Epithelial cell of proximal tubule (primary cell): ENCODE data around the gene FZD7. TPM values are rescaled to one million over a fixed set of nuclear protein-coding genes. Genes with fewer than 3 reads are reported as not detected.

Experiments used
- DNase-seq: peaks from one replicate; pipeline ENCODE4 v3.0.0-alpha.2; 2011; ENCODE audit warnings: low read depth
- H3K4me3 ChIP-seq: 2 replicates; pipeline ENCODE4 v1.5.1; 2011; ENCODE audit warnings: low read depth, mild to moderate bottlenecking, low read length
- total RNA-seq: library from RNA; depleted of rRNA; stranded (reverse); fragments of >200 nt; gene quantifications from 2 replicates; pipeline ENCODE4 v1.2.3, GENCODE V29; 2015
- TF ChIP-seq, protein P1 (sequence below): conservative IDR thresholded peaks from 2 replicates; pipeline ENCODE4 v1.5.1; 2012; ENCODE audit warnings: low read depth, mild to moderate bottlenecking, low read length

FZD7 gene
- total RNA-seq, 1 donor from 2014 or later: 34.8 TPM

DNA sequence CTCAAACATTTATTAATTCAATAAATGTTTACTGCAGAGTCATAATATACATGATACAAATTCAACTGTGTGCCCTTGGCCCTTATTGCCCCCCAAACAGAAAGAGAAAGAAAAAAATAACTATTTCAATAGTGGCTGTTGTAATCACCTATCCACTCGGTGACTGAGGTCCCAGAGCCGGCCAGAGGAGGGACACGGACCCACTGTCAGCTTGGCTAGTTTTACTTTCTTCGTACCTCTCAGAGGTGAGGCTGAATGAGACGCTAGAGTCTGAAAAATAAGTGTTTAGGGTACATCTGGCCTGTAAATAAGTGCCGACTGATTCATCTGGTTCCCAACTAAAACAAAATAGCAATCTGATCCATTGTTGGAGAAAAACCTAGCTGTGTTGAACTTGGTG lies 31.3 kb upstream of the FZD7 start:
- TF ChIP-seq, protein P1, sequence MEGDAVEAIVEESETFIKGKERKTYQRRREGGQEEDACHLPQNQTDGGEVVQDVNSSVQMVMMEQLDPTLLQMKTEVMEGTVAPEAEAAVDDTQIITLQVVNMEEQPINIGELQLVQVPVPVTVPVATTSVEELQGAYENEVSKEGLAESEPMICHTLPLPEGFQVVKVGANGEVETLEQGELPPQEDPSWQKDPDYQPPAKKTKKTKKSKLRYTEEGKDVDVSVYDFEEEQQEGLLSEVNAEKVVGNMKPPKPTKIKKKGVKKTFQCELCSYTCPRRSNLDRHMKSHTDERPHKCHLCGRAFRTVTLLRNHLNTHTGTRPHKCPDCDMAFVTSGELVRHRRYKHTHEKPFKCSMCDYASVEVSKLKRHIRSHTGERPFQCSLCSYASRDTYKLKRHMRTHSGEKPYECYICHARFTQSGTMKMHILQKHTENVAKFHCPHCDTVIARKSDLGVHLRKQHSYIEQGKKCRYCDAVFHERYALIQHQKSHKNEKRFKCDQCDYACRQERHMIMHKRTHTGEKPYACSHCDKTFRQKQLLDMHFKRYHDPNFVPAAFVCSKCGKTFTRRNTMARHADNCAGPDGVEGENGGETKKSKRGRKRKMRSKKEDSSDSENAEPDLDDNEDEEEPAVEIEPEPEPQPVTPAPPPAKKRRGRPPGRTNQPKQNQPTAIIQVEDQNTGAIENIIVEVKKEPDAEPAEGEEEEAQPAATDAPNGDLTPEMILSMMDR: no peak
- no peak overlapping the region for H3K4me3 ChIP-seq
- DNase-seq: no peak

DNA sequence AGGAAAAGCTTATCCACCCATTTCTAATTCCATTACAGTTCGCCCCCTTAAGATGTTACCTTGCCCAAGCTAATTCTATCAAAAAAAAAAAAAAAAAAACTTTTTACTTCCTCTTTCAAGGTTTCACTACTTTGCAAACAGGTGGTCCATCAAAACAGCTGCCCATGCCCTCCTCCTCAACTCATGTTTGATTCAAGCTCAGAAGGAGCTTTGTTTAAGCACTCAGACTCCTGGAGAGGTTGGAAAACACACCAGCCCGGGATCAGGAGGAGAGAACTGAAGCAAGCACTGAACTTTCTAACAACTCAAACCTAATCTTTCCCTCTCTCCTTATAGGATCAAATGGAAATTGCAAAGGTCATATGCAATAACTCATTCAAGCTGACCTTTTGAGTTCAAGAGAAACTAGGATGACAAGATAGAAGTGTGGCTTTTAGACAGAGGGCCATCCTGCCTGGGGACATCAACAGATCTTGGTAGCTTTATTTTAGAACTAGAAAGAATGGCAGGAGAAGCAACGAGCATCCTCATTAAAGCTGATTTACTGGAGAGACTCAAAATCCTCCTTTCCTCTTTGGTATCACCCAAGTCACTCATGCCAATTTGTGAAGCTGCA lies 28.3 kb upstream of the FZD7 start:
- no peak overlapping the region for H3K4me3 ChIP-seq
- TF ChIP-seq, protein P1: no peak
- DNase-seq: no peak

DNA sequence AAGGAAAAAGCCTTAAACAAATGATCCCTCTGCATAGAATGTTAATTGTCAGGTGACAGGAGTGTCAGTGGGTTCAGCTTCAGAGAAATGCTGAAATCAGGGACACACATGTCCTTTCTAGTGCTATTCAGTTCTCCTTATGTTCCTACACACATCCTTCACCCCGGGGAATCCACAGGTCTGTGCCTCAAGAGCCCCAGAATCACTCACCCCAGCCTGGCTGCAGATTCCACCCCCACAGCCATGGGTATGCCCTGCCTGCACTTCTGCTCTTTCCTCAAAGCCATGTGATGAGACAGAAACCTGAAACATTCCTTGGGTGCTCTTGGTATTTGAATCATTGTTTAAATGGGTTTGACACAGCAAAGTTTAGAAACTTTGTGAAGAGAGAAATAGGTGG lies 27.4 kb upstream of the FZD7 start:
- TF ChIP-seq, protein P1: no peak
- H3K4me3 ChIP-seq: no peak overlapping the region
- no peak for DNase-seq

DNA sequence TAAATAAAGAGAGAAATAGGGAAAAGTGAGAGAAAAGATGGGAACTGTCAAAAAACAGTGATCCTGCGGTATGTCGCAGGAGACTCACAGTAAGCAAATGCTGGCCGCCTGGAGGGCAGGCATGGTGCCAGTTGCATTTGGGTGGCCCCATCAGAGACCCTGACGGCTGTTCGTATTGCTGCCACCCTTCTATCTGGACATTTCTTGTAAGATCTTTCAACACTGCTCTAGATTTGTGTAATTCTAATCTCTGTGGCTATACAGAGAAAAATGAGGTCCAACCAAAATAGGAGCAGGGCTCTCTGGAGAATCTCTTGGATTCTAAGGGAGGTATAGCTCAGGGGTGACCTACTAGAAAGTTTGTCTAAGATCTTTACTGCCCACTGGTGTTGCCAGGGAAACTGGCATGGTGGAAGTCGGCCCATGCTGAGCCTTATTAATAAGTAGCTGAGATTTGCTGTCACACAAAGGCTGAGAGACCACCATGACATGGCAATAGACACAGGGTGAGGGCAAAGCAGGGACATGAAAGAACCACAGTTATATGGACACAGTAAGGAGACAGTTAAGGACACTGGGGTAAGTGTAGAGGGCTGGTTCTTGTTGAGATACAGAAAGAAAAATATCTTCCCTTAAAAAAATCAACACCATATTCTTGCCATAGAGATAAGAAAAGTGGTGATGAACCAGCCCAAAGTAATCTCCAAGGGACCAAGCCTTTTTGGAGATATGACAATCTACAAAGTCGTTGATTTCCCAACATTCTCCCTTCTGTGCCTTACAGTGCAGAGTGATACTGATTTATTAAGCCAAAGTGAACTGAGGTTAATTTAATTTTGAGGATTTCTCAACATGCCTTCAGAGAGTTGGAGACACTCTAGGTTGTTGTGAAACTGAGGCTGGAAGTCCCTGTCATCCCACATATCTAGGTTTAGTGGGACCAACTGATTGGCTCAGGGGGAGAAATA lies 26.4 kb upstream of the FZD7 start:
- DNase-seq: no peak
- H3K4me3 ChIP-seq: no peak overlapping the region
- TF ChIP-seq, protein P1: peak; percentile 32

DNA sequence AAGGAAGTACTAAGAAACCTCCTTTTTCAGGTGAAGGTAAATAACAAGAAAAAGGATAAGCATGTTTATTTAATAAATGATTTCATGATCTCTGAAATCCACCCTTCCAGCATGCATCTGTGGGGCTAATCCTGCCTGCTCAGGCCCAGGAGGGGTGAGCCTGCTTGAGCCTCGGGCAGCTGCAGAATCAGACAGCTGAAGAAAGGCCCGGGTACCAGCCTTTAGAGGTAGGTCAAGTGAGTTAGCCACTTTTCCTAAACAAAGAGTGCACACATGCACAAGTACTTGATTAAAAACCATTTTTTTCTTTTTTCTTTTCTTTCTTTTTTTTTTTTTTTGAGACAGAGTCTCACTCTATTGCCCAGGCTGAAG lies 25.7 kb upstream of the FZD7 start:
- no peak for DNase-seq
- no peak overlapping the region for H3K4me3 ChIP-seq
- TF ChIP-seq, protein P1: no peak

DNA sequence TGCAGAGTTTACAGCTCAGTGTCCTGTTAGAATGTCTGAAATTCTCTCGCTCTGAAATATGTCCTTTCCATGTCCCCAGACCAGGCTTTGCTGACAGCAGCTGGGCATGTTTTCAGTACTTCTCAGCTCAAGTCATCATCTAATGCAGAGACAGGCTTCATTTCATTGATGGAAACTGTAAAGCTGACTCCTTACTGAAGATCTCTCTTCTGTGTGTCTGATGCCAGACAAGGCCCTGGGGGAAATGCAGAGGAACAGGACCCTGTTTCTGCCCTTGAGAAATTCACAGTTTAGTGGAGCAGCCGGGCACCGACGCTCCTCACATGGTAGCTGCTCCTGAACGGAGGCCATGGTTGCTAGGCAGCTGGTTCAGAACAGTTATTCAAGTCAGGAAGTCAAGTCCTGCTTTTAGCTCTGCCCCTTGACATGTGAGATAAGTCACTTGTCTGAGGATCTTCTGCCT lies 24.6 kb upstream of the FZD7 start:
- DNase-seq: no peak
- H3K4me3 ChIP-seq: no peak overlapping the region
- TF ChIP-seq, protein P1: no peak

DNA sequence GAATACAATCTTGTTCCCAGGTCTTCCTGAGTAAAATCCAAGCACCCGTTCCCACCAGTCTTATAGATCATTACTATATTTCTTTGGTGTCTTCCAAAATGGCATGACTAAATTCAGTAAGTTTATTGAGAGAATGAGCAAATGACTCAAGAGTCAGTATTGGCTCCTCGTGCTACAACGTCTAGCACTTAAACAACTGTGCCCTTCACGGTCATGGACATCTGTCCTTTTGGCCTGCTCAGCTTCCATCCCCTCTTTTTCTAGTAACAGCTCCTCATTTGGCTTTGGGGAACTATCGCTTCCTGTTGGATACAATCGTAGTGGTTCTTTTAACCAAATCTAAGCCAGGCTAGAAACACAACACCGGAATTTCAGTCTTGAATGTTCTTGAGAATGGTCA lies 24.1 kb upstream of the FZD7 start:
- TF ChIP-seq, protein P1: no peak
- no peak overlapping the region for H3K4me3 ChIP-seq
- DNase-seq: no peak
